GM19372 (cell line): Measurements from ENCODE around the gene RIBC1.
"Not testable (repeated sequence)": the region's sequence is repeated elsewhere in the genome, so short reads cannot be mapped to it uniquely, and the experiment has no call there.

Experiments
- ATAC-seq: cut with Tn5 transposase; IDR thresholded peaks from one replicate; pipeline ENCODE4 v1.9.1; 2021; ENCODE audit warnings: mild to moderate bottlenecking, low read depth, moderate library complexity; ENCODE audit not compliant: unreplicated experiment

RIBC1 gene

DNA sequence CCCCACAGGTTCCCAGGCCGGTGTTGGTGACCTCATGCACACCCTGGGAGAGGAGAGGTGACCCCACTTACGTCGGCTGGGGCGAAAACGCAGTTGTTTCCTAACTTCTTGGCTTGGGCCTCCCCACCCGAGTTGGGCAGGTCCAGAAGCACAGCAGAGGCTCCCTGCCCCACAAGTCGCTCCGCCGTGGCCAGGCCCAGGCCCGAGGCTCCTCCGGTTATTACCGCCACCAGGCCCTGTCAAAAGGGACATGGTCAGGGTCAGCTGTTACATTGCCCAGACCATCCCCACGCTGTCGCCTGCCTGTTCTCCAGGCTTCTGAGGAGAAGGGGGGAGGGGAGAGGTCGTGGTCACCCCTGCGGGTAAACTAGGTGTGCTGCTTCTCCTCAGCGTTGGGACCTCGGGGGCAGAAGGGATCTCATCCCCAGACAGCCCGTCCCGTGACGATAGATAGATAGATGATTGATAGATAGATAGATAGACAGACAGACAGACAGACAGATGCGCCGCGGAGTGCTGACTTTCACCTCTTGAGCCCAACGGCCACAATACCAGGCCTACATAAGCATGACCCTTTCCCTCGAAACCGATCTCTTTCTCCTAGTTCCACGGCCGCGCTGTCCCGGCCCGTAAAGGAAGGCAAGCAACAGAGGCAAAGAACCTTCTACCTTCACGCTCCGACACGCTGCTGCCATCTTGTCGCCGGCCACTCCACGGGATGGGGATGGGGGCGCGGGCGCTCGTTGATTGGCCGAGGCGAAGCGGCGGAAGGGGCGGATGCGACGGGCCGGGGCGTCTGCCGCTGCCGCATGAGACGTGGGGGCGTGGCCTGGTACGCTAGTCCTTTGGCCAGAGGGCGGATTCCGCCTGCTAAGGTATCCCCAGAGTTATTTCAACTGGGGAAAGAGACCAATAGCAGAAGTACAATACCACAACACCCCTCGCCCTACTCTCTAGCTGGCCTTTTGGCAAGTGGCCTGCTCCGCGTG is 11.3 kb downstream of the RIBC1 start, which contains the start of gene HSD17B10:
Gene HSD17B10 (minus strand): TSS at position 720 of the 989 bp plus-strand sequence. CDS start 25 bp downstream, at position 695.
- ATAC-seq, result peak; percentile 91

DNA sequence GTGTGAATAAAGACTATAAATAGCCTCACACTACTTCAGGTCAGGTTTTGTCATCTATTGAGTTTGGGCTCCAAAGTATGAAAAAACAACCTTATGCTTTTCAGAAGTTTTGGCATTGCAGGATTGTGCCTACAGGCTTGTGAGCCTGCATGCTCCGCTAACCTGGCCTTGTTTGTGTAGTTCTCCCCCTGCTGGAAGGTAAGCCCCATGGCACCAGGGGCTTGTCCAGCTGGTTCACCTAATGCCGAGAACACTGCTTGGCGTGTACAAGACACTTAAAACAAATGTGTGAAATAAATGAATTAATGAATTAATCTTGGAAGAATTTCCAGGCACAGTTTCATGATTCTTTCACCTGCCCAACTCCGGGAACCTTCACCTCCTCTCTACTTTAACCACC is 13.3 kb downstream of the RIBC1 start:
- no peak for ATAC-seq

DNA sequence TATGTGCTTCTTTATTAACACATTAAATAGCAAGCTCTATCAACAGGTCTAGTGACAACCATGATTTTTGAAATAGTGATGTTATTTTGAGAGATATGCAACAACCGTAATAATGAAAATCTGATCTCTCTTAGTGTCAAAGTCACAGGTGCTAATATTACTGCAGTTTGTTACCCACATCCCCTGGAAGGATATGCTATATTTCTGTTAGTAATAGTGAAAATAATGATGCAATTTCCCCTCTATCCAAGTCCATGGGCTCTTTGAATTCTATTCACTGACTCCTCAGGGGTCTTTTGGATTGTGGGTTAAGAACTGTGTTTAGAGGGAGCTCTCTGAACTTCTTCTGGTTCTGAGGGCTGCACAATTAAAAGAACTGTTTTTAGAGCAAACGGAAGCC is 14.5 kb downstream of the RIBC1 start:
- ATAC-seq, result no peak

- ATAC-seq, result no peak
Observed at GRCh38 chrX:53438174-53438831, 15.6 kb downstream of the RIBC1 start.

DNA sequence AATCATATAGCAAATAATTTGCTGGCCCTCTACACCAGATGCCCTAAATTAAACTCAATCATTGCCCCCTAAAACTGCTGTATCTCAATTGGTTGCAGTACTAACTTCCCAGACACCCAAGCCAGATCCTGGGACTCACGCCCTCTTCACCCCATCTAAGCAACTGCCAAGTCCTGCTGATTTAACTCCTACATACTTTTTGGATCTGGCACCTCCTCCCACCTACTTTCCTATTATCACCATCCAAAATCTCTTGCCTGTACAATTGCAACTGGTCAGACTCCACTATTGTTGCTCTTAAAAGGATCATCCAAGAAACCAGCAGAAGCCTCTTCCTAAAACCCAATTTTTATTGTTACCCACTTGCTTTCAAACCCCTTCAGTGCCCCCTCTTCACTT is 16.2 kb downstream of the RIBC1 start:
- no peak for ATAC-seq

DNA sequence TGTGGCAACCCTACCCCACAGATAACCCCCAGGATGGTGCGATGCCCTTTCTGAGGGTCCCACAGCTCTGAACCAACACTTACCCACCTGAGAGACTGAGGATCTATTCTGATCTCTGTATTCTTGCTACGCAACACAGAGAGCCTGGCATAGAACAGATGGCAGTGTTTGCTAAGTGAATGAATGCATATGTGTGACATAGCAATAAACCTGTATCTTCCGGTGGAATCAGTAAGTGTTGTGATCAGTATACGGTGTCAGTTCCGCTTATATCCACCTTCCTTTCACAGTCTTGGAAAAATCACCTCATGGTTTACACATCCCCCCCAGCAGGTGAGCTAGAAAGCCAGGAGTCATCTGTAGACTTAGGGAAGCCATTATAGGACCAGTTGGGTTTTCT is 17.4 kb downstream of the RIBC1 start:
- ATAC-seq, result no peak

GRCh38 chrX:53440621-53441517 is 18.2 kb downstream of the RIBC1 start:
- no peak for ATAC-seq

DNA sequence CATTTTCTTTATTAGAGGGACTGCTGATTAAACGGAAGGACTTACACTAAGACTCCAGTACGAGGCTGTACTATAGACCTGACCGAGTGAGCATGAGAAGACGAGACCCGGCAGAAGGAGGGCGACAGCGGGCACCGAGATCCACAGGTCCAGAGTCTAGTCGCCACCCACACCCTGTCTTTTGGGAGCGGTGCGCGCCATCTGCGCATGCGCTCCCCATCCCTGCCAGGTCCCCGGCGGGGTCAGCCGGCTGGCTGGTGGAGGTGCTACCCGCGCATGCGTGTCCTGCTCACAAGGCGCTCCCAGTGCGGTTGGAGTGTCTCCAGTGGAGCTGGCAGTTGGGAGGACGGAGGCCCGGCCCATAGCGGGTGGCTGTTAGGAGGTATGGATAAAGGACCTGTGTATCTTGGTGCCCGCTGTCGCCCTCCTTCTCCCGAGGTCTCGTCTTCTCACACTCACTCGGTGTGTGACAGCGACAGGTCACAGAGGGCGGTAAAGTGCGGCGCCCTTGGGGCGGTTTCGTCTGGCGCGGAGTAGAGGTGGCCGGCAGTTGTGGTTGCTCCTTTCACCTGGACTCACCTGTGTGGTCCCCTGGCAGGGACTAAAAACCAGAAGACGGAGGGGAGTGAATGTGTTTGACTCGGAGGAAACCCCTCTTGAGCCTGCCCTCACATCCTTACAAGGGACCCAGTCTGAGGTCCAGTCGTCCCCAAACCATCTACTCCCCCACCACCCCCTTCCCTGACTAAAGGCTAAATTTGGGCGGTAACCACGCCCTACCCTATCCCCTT is 19.1 kb downstream of the RIBC1 start:
- ATAC-seq, result peak; percentile 67

DNA sequence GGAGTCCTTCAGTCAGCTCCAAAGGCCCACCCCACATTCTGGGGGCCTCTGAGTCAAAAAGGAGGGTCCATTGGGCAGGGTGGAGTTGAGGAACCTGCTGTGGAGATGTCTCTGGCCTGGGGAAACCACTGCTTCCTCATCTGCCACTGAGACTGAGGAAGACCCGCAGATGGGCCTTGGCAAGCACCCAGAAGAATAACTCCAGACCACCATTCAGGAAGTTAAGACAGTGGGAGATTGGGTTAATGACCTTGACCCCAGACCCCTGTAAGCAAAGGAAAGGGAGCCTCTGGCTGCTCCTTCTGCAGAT is 19.6 kb downstream of the RIBC1 start:
- no peak for ATAC-seq

- ATAC-seq, result no peak
Observed at GRCh38 chrX:53445977-53446376, 23.3 kb downstream of the RIBC1 start.

GRCh38 chrX:53447441-53447840 is 24.8 kb downstream of the RIBC1 start:
- ATAC-seq, result no peak

DNA sequence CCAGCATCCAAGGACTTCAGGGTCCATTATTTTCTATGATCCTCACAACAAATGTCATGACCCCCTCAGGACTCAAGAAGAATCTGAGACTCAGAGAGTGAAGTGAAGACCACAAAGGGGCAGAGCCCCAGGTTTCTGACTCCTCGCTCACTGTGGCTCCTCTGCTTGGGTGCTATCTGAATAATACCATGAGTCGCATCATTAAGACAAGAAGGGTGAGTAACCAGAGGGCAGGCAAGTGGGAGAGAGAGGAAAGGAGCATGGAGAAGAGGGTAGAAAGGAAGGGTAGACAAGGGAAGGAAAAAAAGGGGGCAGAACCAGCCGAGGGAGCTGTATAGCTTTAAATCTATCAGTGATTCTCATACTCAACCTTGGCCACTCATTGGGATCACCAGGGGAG is 27.0 kb downstream of the RIBC1 start:
- no peak for ATAC-seq

GRCh38 chrX:53452812-53453211 is 30.1 kb downstream of the RIBC1 start:
- no peak for ATAC-seq

DNA sequence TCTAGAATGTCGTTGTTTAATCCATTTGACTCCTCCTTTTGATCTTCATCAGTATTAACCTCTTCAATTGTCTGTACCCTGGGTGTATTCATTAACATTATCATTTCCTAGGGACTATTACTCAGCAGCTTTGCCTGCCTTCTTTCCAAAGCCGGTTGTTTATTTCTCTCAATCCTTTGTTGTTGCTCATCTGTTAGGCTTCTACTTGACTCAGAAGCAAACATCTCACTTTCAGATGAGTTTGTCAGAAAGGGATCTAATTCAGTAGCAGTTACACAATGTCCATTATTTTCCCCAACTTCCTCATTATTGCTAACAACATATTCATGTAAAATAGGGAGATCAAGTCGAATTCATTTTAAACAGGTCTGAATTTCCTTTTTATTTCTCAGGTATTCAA is 33.6 kb downstream of the RIBC1 start:
- ATAC-seq, result no peak

GRCh38 chrX:53458082-53458481 is 35.4 kb downstream of the RIBC1 start:
- no peak for ATAC-seq

- ATAC-seq, result not testable (repeated sequence)
Observed at GRCh38 chrX:53468659-53469058, 46.0 kb downstream of the RIBC1 start.

- ATAC-seq, result no peak
Observed at GRCh38 chrX:53471346-53471745, 48.7 kb downstream of the RIBC1 start.

DNA sequence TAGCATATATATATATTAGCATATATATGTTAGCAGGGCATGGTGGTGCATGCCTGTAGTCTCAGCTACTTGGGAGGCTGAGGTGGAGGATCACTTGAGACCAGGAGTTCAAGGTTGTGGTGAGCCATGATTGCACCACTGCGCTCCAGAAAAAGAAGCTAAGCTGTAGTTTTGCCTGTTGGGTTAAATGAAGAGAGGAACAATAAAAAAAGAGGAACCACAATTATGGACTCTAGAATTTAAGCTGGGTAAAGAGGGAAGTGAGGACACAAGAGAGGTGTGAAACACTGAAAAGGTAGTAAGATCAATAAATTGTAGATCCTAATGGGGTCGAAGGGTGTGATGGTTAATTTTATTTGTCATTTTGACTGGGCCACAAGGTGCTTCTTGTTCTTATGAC is 52.0 kb downstream of the RIBC1 start:
- ATAC-seq, result no peak

DNA sequence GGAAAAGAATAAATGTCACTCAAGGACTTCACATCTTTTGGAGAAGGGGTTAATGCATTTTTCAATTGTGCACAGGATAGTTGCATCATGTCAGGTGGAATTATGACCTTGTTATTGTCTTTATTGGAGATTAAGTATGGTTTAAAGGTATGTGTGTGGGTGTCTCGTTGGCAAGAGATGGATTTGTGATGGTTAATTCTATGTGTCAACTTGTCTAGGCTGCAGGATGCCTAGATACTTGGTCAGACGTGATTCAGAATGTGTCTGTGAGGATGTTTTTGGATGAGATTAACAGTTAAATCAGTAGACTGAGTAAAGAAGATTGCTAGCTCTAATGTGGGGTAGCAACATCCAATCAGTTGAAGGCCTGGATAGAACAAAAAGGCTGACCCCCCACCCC is 53.7 kb downstream of the RIBC1 start:
- no peak for ATAC-seq

- no peak for ATAC-seq
Observed at GRCh38 chrX:53479301-53479700, 56.6 kb downstream of the RIBC1 start.
